Adrenal gland (tissue), 12 donors: ENCODE results near the gene ZNF669. TPM values are rescaled to one million over a fixed set of nuclear protein-coding genes. Genes with fewer than 3 reads are reported as not detected.

Experiments used
- DNase-seq, 7 donors: peaks; one replicate each; pipeline ENCODE4 v3.0.0-alpha.2; 2019 to 2020
- H3K27ac ChIP-seq, 5 donors: fragments of 200-600 bp; sonication (generic) in 4 of 5; 1 replicate in 3 of 5; 2 replicates in 2 of 5; pipeline versions ENCODE4 v1.5.1 to v1.8.0; 2016 to 2020; ENCODE audit warnings: mild to moderate bottlenecking in 1 of 5
- H3K27me3 ChIP-seq: fragments of 200-600 bp; 2 replicates; pipeline ENCODE4 v1.8.0; 2021
- H3K36me3 ChIP-seq, 2 donors: fragments of 200-600 bp; replicated peaks in 1 of 2; 1 replicate in 1 of 2; 2 replicates in 1 of 2; pipeline versions ENCODE4 v1.5.1 to v1.8.0; 2018 to 2022
- H3K4me1 ChIP-seq, 2 donors: fragments of 200-600 bp; replicated peaks in 1 of 2; 1 replicate in 1 of 2; 2 replicates in 1 of 2; pipeline versions ENCODE4 v1.5.1 to v1.8.0; 2018 to 2021
- H3K4me3 ChIP-seq, 4 donors: fragments of 200-600 bp; sonication (generic) in 3 of 4; one replicate each; pipeline ENCODE4 v1.5.1; 2016 to 2018
- H3K9me3 ChIP-seq, 3 donors: fragments of 200-600 bp; sonication (generic) in 1 of 3; replicated peaks in 1 of 3; 1 replicate in 2 of 3; 2 replicates in 1 of 3; pipeline versions ENCODE4 v1.5.1 to v1.8.0; 2016 to 2021
- POLR2A ChIP-seq, 2 donors: fragments of 450-650 bp; IDR thresholded peaks; one replicate each; pipeline ENCODE4 v1.6.1; 2017; ENCODE audit warnings: antibody characterized with exemption in 2 of 2, mild to moderate bottlenecking in 2 of 2, moderate library complexity in 1 of 2
- WGBS, 4 donors: extraction: QIAGEN DNeasy Blood & Tissue Kit in 2 of 4; methylation state at CpG; one replicate each; pipeline versions ENCODE4 v1.1.5 to v1.1.7; 2013 to 2017; 5-methylcytosine and 5-hydroxymethylcytosine counted together
- intact Hi-C, 2 donors: fragments of 100-400 bp; cut with DNase I; formaldehyde crosslinking; loops; one replicate each; pipeline versions ENCODE4 v1.14.1 to v1.15.0; 2022 to 2023
- polyA plus RNA-seq, 3 donors: library from polyadenylated mRNA; stranded (reverse); fragments of 200-250 nt in 2 of 3; fragments of 350-450 nt in 1 of 3; fragmentation: Illumina TruSeq in 1 of 3; extraction: RNeasy Lipid Tissue Mini Kit (QIAGEN cat#74804) in 1 of 3; gene quantifications; one replicate each; pipeline ENCODE4 v1.2.3, GENCODE V29; 2013 to 2014
- total RNA-seq, 9 donors: library from RNA; depleted of rRNA in 4 of 9; stranded (reverse); fragments of >200 nt in 4 of 9; fragments of 120-200 nt in 1 of 9; fragmentation: NEBNext Ultra II Directional in 1 of 9; extraction: Animal tissue kit (Norgen Biotek cat#: 25700) in 1 of 9; gene quantifications; one replicate each; pipeline versions ENCODE4 v1.1.0 to v1.2.4, GENCODE V29; 2013 to 2023
- TF ChIP-seq, protein P1 (sequence below), 6 experiments: fragments of 450-650 bp in 4 of 6; fragments of 200-600 bp in 2 of 6; sonication (generic) in 1 of 6; IDR thresholded peaks; 1 replicate in 5 of 6; 2 replicates in 1 of 6; pipeline versions ENCODE4 v1.5.1 to v1.8.0; 2016 to 2021; ENCODE audit warnings: antibody characterized with exemption in 6 of 6, mild to moderate bottlenecking in 2 of 6, moderate library complexity in 1 of 6
- donor health status: healthy with polysubstance abuse.
- donor health status: Bipolar disorder and iron deficiency.
- donor health status: DM: yes; HTN: yes; CAD: no.
- donor health status: DM: no; HTN: no; CAD: no.
- donor health status: DM: no; HTN: no; CAD: no.
- donor health status: DM: yes; HTN: yes; CAD: no.

Gene ZNF669
- total and polyA plus RNA-seq, 12 donors, result 1.2 to 11.3 (median 5.1) TPM

DNA sequence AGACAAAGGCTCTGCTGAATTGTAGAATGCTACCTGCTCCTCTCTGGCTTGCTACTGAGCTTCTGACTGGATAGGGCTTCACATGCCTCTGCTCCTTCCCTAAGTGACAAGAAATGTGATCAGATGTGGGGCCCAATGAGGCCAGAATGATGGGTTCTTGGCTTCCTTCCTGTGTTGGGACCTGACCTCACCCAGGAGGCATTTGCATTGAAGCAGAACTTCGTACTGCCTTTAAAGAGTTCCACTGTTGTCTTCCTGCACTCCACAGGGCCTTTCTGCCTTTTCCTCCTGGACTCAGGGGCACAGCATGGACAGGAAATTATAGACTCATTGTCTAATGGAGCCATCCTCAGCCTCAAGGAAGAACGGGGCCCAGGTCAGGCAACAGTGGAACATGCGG is 39.9 kb downstream of the ZNF669 start:
- Histone ChIP-seq H3K36me3 (no peaks in the 10 kb centered on the region), H3K4me3 (no peak overlapping the region), H3K9me3 (no peaks in the 10 kb centered on the region), H3K27ac (no peak overlapping the region), H3K4me1 (no peaks in the 10 kb centered on the region), H3K27me3 (no peaks in the 10 kb centered on the region)
- WGBS, 4 donors, result 79 to 96% (median 88%) methylated on average over 3 of the region's 3 CpGs
- intact Hi-C loops, result no loop called here
- no peak for TF ChIP-seq POLR2A (IDR thresholded peaks at IDR 0.05)
- TF ChIP-seq, protein P1, sequence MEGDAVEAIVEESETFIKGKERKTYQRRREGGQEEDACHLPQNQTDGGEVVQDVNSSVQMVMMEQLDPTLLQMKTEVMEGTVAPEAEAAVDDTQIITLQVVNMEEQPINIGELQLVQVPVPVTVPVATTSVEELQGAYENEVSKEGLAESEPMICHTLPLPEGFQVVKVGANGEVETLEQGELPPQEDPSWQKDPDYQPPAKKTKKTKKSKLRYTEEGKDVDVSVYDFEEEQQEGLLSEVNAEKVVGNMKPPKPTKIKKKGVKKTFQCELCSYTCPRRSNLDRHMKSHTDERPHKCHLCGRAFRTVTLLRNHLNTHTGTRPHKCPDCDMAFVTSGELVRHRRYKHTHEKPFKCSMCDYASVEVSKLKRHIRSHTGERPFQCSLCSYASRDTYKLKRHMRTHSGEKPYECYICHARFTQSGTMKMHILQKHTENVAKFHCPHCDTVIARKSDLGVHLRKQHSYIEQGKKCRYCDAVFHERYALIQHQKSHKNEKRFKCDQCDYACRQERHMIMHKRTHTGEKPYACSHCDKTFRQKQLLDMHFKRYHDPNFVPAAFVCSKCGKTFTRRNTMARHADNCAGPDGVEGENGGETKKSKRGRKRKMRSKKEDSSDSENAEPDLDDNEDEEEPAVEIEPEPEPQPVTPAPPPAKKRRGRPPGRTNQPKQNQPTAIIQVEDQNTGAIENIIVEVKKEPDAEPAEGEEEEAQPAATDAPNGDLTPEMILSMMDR (IDR thresholded peaks at IDR 0.05), result no peak
- DNase-seq, result no peak

DNA sequence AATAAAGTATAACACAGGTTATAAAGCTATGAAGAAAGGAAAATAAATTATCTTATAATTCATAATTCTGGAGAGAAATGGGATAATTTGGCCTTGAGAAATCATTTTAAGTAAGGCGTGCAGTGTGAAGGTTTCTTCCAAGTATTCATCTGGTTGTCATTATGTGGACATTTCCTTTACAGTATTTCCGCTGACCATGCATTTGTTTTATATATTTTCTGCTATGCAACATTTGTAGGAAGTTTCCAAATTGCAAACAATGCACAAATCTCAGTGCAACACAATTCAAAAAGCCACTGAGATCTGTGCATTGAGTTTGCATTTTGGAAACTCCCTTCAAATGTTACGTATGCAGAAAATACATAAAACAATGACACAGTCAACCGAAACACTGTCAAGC is 43.4 kb downstream of the ZNF669 start:
- WGBS, 4 donors, result 80 to 87% (median 85%) methylated on average over 4 of the region's 4 CpGs
- Histone ChIP-seq H3K27ac (no peak overlapping the region), H3K36me3 (no peaks in the 10 kb centered on the region), H3K9me3 (peaks cover 0 to 6% (median 3%) of the 10 kb centered on the region in 3 donors), H3K27me3 (no peaks in the 10 kb centered on the region), H3K4me3 (no peak overlapping the region), H3K4me1 (no peaks in the 10 kb centered on the region)
- no peak for TF ChIP-seq POLR2A (IDR thresholded peaks at IDR 0.05)
- TF ChIP-seq, protein P1 (IDR thresholded peaks at IDR 0.05), result no peak
- no peak for DNase-seq
- intact Hi-C loops, result no loop called here

DNA sequence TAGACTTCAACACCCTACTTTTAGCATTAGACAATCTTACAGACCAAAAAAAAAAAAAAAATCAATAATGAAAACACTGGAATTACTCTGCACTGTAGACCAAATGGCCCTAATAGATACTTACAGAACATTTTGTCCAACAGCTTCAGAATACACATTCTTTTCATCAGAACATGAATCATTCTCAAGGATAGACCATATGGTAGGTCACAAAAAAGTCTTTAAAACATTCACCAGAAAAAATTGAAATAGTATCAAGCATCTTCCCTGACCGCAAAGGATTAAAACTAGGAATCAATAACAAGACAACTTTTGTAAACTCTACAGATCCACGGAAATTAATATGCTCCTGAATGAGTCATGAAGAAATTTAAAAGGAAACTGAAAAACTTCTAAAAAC is 48.1 kb downstream of the ZNF669 start:
- no peaks in the 10 kb centered on the region for H3K27me3 ChIP-seq
- H3K4me3 ChIP-seq, result no peak overlapping the region
- peaks cover 0 to 21% (median 3%) of the 10 kb centered on the region in 3 donors for H3K9me3 ChIP-seq

DNA sequence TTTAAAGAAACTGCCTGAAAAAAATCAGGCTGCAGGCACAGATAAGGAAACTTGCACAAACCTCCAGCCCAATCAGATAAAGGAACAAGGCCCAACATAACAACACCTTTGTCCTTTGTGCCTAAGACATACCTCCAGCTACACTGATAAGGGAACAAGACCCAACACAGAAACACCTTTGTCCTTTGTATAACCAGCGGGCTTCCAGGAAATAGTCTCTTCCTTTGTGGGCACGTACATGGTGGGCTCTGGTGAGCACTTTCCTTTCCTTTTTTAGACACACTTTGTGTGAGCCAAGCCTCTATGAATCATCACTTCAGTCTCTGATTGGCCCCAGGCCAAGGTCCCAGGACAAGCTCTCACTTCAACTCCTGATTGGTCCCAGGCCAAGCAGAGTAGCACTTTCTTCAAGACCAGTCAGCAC is 49.2 kb downstream of the ZNF669 start:
- Histone ChIP-seq H3K27ac (no peak overlapping the region), H3K4me1 (no peaks in the 10 kb centered on the region), H3K36me3 (no peaks in the 10 kb centered on the region), H3K9me3 (peaks cover 0 to 21% (median 3%) of the 10 kb centered on the region in 3 donors), H3K27me3 (no peaks in the 10 kb centered on the region), H3K4me3 (no peak overlapping the region)
- TF ChIP-seq, protein P1 (IDR thresholded peaks at IDR 0.05), result no peak
- TF ChIP-seq POLR2A (IDR thresholded peaks at IDR 0.05), result no peak
- DNase-seq, result peak in 2 of 7 donors; percentile 8 to 28
- intact Hi-C loops, result no loop called here
- 25 to 49% (median 43%) methylated on average over 2 of the region's 2 CpGs for WGBS, 4 donors

More for the DNA sequence above, 48.1 kb downstream of the ZNF669 start:
- 85 to 92% (median 89%) methylated on average over 2 of the region's 2 CpGs for WGBS, 4 donors
- no peak for DNase-seq
- intact Hi-C loops, result no loop called here
- TF ChIP-seq, protein P1 (IDR thresholded peaks at IDR 0.05), result no peak
- no peak for TF ChIP-seq POLR2A (IDR thresholded peaks at IDR 0.05)
- H3K27ac ChIP-seq, result no peak overlapping the region
- H3K4me1 ChIP-seq, result no peaks in the 10 kb centered on the region
- H3K36me3 ChIP-seq, result no peaks in the 10 kb centered on the region

Other genes with a start within 250 kb of the ZNF669 start
- gene AHCTF1, start 172.4 kb downstream of the ZNF669 start, total RNA-seq, result 10 to 100 TPM; 21.2 to 42.6 (median 29.7) TPM
- gene AHCTF1, start 172.4 kb downstream of the ZNF669 start, polyA plus RNA-seq, result 10 to 100 TPM in 2 of 3 donors, 1 to 10 TPM in 1; 10.0 to 27.4 (median 11.5) TPM
- gene ZNF695, start 96.3 kb downstream of the ZNF669 start, total RNA-seq, result 1 to 10 TPM in 2 of 9 donors, under 1 TPM in 3, not detected in 4; 0.19 to 1.8 (median 0.42) TPM
- gene ZNF695, start 96.3 kb downstream of the ZNF669 start, polyA plus RNA-seq, result under 1 TPM in 2 of 3 donors, not detected in 1; 0.07 to 0.13 TPM
- 1 to 10 TPM in 8 of 9 donors, under 1 TPM in 1; 0.18 to 3.7 (median 2.4) TPM for gene ZNF670, start 25.5 kb downstream of the ZNF669 start, total RNA-seq
- 1 to 10 TPM in 1 of 3 donors, under 1 TPM in 2; 0.80 to 3.1 (median 0.84) TPM for gene ZNF670, start 25.5 kb downstream of the ZNF669 start, polyA plus RNA-seq
- gene ZNF124, start 67.7 kb upstream of the ZNF669 start, total RNA-seq, result 10 to 100 TPM in 8 of 9 donors, 1 to 10 TPM in 1; 8.7 to 24.8 (median 15.6) TPM
- 1 to 10 TPM in 2 of 3 donors, under 1 TPM in 1; 0.97 to 2.3 (median 1.3) TPM for gene ZNF124, start 67.7 kb upstream of the ZNF669 start, polyA plus RNA-seq
- not detected for gene VN1R5, start 151.7 kb upstream of the ZNF669 start, total RNA-seq
- gene VN1R5, start 151.7 kb upstream of the ZNF669 start, polyA plus RNA-seq, result not detected
- gene ZNF496, start 227.5 kb upstream of the ZNF669 start, total RNA-seq, result 10 to 100 TPM; 13.5 to 34.9 (median 25.0) TPM
- 10 to 100 TPM in 1 of 3 donors, 1 to 10 TPM in 2; 4.3 to 15.4 (median 9.8) TPM for gene ZNF496, start 227.5 kb upstream of the ZNF669 start, polyA plus RNA-seq